Adipocyte (in vitro differentiated cells): Measurements from ENCODE around the gene PRKAB2.
"Not testable (repeated sequence)": the region's sequence is repeated elsewhere in the genome, so short reads cannot be mapped to it uniquely, and the experiment has no call there.

Experiments used
- DNase-seq: peaks from one replicate; pipeline ENCODE4 v3.0.0-alpha.2; 2015; ENCODE audit warnings: low read depth
- H3K27me3 ChIP-seq: replicated peaks from 2 replicates; pipeline ENCODE4 v1.7.0; 2013; ENCODE audit warnings: mild to moderate bottlenecking, low read length, moderate library complexity; ENCODE audit not compliant: control insufficient read depth, insufficient read depth
- H3K36me3 ChIP-seq: 2 replicates; pipeline ENCODE4 v1.7.0; 2013; ENCODE audit warnings: low read length, mild to moderate bottlenecking, moderate library complexity; ENCODE audit not compliant: control insufficient read depth, insufficient read depth, severe bottlenecking
- H3K4me1 ChIP-seq: 2 replicates; pipeline ENCODE4 v1.7.0; 2013; ENCODE audit warnings: mild to moderate bottlenecking, low read length, moderate library complexity; ENCODE audit not compliant: control insufficient read depth, insufficient read depth
- H3K4me3 ChIP-seq: 2 replicates; pipeline ENCODE4 v1.7.0; 2013; ENCODE audit warnings: mild to moderate bottlenecking, low read length, moderate library complexity
- H3K9ac ChIP-seq: 2 replicates; pipeline ENCODE4 v1.7.0; 2013; ENCODE audit warnings: mild to moderate bottlenecking, low read length, moderate library complexity
- H3K9me3 ChIP-seq: 2 replicates; pipeline ENCODE4 v1.7.0; 2013; ENCODE audit warnings: mild to moderate bottlenecking, low read length, moderate library complexity; ENCODE audit not compliant: control insufficient read depth

Gene PRKAB2

DNA sequence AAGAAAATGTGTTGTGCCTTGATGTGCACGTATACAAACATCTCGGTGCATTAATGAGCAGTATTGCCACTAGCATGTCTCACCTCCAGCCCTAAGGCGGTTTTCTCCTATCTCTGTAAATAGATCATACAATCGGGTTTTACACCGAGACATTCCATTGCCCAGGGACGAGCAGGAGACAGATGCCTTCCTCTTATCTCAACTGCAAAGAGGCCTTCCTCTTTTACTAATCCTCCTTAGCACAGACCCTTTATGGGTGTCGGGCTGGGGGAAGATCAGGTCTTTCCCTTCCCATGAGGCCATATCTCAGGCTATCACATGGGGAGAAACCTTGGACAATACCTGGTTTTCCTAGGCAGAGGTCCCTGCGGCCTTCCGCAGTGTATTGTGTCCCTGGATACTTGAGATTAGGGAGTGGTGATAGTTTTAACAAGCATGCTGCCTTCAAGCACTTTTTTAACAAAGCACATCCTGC, 65.8 kb downstream of the PRKAB2 start:
- not testable (repeated sequence) for H3K4me3 ChIP-seq, H3K9me3 ChIP-seq, H3K36me3 ChIP-seq, DNase-seq, H3K4me1 ChIP-seq, H3K9ac ChIP-seq
- peaks cover 34% of the 10 kb centered on the region for H3K27me3 ChIP-seq

DNA sequence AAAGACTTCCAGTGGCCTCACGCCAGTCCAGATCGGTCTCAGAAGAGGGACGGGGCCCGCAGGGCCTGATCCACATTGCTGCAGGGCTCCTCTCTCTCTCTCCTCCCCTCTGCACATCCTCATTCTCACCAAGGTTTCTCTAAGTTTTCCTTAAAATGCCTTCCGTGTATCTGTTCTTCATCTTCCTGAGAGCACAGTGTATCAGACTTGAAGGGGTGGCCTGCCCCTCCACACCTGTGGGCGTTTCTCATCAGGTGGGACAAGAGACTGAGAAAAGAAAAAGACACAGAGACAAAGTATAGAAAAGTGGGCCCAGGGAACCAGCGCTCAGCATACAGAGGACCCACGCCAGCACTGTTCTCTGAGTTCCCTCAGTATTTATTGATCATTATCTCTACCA, 66.4 kb downstream of the PRKAB2 start:
- Histone ChIP-seq H3K4me1 (no peaks in the 10 kb centered on the region), H3K4me3 (no peak overlapping the region), H3K9ac (no peak overlapping the region), H3K27me3 (peaks cover 34% of the 10 kb centered on the region), H3K9me3 (no peaks in the 10 kb centered on the region), H3K36me3 (no peaks in the 10 kb centered on the region)
- no peak for DNase-seq
